Skin epidermis (tissue), 12 donors: ENCODE data around the gene PHF19.

Source experiments
- H3K27ac ChIP-seq, 21 experiments: fragments of 200-600 bp; sonication (generic) in 11 of 21; one replicate each; pipeline ENCODE4 v1.5.0; 2020; ENCODE audit warnings: mild to moderate bottlenecking in 3 of 21, inconsistent platforms in 2 of 21, moderate library complexity in 2 of 21
- H3K4me3 ChIP-seq, 7 experiments: fragments of 200-600 bp; sonication (generic) in 2 of 7; one replicate each; pipeline ENCODE4 v1.5.0; 2020; ENCODE audit warnings: inconsistent platforms in 2 of 7, mild to moderate bottlenecking in 2 of 7, moderate library complexity in 1 of 7

PHF19 gene

GRCh38 chr9:120878188-120879130 is 1.5 kb upstream of the PHF19 start:
- peak overlapping the region in 14 of 21 experiments; percentile 61 to 99 (median 92) for H3K27ac ChIP-seq
- peak overlapping the region in 3 of 7 experiments; percentile 57 to 74 (median 73) for H3K4me3 ChIP-seq

- peak overlapping the region; percentile 52 to 77 (median 74) for H3K4me3 ChIP-seq
These were observed 467 bp upstream of the PHF19 start for GRCh38 chr9:120877276-120878034.

DNA sequence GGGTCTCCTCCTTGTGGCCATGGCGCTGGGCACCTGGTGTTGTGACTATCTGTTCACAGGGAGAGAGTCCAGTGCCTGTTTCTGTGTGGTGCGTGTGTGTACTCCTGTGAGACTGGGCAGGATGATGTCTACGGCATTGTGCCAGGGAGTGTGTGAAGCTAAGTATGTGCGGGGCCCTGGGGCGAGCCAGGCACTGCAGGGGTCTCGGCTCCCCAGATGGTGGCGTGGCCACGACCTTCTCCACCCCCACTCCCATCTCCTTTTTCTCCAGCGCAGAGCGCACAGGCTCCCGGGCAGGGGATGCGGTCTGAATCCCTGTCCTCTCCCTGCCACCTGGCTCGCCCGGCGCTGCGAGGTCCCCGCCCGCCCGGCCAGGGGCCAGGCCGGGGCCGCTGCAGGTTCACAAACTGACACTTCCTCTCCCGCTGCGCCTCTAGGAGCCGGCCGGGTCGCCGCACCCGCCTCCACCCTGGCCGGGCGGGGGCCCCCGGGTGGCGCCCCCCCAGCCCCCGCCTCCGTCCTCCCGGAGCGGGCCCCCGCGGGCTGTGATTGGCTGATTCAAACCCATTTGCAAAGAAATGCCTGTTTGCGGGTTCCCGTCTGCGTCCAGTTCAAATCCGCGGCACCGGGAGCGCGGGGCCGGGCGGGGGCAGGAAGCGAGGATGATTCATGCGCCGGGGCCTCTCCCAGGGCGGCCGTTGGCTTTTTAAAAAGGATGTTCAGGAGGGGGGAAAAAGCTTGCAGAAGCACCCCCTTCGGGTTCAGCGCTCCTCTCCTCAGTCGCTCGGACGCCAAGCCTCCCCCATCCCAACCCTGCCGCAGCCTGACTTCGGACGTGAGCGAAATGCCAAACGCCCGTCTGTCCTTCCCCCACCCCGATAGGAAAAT is 790 bp downstream of the PHF19 start:
- H3K27ac ChIP-seq = peak overlapping the region; percentile 68 to 99 (median 92)
- peak overlapping the region; percentile 52 to 77 (median 74) for H3K4me3 ChIP-seq

More at GRCh38 chr9:120877276-120878034, 467 bp upstream of the PHF19 start:
- peak overlapping the region; percentile 61 to 99 (median 92) for H3K27ac ChIP-seq

- Histone ChIP-seq H3K4me3 (peak overlapping the region in 6 of 7 experiments; percentile 52 to 77 (median 74)), H3K27ac (peak overlapping the region in 20 of 21 experiments; percentile 81 to 99 (median 92))
These were observed 1.4 kb downstream of the PHF19 start for GRCh38 chr9:120875643-120875953.

GRCh38 chr9:120875195-120875565 is 1.8 kb downstream of the PHF19 start:
- peak overlapping the region in 15 of 21 experiments; percentile 27 to 99 (median 92) for H3K27ac ChIP-seq
- peak overlapping the region in 1 of 7 experiments; percentile 57 for H3K4me3 ChIP-seq

- Histone ChIP-seq H3K4me3 (no peak overlapping the region), H3K27ac (peak overlapping the region in 10 of 21 experiments; percentile 27 to 99 (median 94))
These were observed 2.5 kb downstream of the PHF19 start for GRCh38 chr9:120874226-120875194.

GRCh38 chr9:120873512-120873911 is 3.5 kb downstream of the PHF19 start:
- no peak overlapping the region for H3K4me3 ChIP-seq
- H3K27ac ChIP-seq = peak overlapping the region in 4 of 21 experiments; percentile 16 to 61 (median 29)

DNA sequence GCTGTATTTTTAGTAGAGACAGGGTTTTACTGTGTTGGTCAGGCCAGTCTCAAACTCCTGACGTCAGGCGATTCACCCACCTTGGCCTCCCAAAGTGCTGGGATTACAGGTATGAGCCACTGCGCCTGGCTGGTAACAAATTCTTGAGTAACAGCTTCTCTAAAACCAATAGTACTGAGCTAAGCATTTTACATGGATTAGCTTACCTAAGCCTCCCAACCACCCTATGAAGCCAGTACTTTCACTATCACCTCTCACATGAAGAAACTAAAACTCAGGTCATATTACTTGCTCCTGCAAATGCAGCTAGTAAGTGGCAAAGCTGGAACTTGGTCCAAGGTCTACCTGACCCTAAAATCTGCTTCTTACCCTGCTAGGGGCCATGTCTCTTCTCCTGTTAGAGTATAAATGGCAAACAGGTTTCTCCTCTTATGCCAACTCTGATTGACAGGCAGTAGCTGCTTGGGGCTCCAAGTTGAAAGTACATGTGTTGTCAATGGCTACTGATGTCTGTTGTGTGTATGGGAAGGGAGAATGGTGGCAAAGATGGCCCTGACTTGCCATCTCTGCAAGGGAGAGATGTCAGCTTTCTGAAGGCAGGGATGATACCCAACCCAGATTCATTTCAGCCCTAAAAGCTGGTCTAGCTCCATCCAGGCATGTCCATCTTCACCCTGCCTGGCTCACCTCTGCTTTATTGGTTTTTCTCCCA is 4.0 kb downstream of the PHF19 start:
- H3K4me3 ChIP-seq = no peak overlapping the region
- peak overlapping the region in 3 of 21 experiments; percentile 16 to 61 (median 21) for H3K27ac ChIP-seq

DNA sequence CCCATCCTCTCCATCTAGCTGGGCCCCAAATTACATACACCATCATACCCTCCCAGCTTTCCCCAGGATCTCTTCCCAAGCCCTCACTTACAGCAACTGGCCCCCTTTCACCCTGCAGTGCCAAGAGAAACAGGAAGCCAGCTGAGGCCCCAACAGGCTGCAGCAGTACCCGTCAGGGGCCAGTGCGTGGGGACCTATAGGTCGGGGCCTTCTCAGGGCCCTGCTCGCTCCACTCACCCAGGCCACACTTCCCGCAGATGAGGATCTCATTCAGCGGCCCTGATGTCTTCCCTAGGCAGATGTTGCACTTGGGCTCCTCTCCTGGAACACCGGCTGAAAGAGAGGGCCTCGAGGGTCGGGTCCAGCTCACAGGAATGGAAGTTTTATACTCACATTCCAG is 6.8 kb downstream of the PHF19 start:
- peak overlapping the region in 11 of 21 experiments; percentile 35 to 88 (median 82) for H3K27ac ChIP-seq
- H3K4me3 ChIP-seq = no peak overlapping the region

DNA sequence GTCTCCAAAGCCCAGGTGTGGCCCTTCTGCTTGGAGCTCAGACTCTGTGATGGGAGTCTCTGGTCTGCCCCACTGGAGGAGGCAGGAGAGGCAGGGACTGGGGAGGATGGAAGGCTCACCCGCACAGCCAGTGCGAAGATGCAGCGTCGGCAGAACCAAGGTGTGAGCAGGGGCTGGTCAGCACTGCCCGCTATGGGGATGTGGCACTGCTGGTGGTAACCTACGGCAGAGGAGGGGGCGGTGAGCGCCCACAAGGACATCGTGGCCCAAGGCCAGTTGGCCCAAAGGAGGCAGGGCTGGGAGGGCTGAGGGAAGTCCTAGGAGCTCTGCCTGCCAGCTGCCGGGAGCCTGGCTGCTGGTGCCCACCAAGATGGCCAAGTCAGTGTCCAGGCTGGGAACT is 7.3 kb downstream of the PHF19 start:
- peak overlapping the region in 1 of 7 experiments; percentile 37 for H3K4me3 ChIP-seq
- H3K27ac ChIP-seq = peak overlapping the region in 16 of 21 experiments; percentile 74 to 89 (median 82)

- Histone ChIP-seq H3K27ac (peak overlapping the region in 20 of 21 experiments; percentile 74 to 89 (median 83)), H3K4me3 (peak overlapping the region; percentile 37 to 57 (median 50))
These were observed 7.7 kb downstream of the PHF19 start for GRCh38 chr9:120869360-120869687.

DNA sequence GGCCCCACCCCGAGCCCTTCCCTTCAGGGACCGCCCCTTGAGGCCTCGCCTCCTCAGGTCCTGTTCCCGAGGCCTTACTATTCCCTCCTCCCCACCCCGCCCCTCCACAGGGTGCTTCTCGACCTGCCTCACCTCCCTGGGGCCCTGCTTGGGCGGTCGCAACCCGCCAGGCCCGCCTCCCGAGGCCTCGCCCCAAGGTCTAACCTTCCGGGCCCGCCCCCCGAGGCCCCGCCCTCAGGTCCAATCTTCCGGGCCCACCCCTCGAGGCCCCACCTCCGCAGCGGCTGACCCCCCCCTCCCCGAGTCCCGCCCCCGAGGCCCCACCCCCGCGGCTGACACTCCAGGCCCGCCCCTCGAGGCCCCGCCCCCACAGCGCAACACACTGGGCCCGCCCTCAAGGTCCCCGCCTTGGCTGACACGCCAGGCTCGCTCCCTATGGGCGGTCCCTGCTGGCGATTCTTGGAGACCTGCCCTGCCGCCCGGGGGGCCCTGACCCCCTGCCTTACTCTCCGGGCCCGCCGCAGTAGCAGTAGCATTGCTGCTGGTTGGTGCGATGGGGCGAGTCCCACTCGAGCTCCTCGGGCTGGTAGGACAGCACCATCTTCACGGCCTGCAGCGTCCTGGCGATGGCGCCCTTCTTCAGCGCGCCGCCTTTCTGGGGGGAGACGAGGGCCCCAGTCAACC is 8.2 kb downstream of the PHF19 start:
- peak overlapping the region; percentile 37 to 57 (median 50) for H3K4me3 ChIP-seq
- peak overlapping the region in 20 of 21 experiments; percentile 74 to 89 (median 83) for H3K27ac ChIP-seq

DNA sequence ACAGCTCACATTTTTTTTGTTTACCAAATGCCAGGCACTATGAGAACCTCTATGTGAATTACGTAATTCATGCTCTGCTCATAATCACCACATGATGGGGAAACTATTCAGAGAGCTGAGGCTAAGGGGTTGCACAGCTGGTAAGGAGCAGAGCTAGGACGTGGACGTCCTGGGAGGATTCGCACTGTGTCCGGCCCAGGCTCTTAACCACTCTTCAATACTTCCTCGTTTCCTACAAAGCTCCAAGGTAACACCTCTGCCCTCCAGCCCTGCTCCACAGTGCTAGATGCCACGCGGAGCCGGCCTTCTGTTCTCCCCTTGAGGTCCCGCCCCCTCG is 8.7 kb downstream of the PHF19 start:
- Histone ChIP-seq H3K27ac (peak overlapping the region in 20 of 21 experiments; percentile 45 to 89 (median 82)), H3K4me3 (peak overlapping the region; percentile 37 to 57 (median 50))

DNA sequence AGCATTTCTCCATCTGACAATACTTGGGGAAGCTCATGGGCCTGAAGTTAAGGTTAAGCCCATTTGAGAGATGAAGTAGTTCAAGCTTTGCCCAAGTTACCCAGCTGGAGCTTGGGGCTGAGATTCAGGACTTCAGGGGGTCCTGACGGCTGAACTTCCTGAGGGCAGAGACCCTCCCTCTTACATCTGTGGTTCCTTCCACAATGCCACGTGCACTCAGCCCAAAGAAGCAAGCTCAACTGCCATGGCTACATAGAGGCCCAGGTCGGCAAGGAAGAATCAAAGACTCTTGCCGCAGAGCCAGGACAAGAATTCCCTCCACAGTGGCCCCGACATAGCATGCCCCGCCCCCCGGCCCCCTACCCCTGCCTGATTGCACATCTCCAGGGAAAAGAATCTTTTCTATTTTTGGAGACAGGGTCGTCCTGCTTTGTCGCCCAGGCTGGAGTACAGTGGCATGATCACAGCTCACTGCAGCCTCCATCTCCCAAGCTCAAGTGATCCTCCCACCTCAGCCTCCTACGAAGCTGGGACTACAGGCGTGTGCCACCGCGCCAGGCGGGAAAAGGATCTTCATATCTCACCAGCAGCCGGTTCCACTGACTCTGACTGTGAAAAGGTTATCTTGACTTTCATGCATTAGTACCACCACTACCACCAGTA is 9.2 kb downstream of the PHF19 start:
- peak overlapping the region in 4 of 7 experiments; percentile 47 to 57 (median 49) for H3K4me3 ChIP-seq
- peak overlapping the region in 20 of 21 experiments; percentile 45 to 89 (median 82) for H3K27ac ChIP-seq

- H3K4me3 ChIP-seq = no peak overlapping the region
These were observed 10.3 kb downstream of the PHF19 start for GRCh38 chr9:120866651-120867050.

DNA sequence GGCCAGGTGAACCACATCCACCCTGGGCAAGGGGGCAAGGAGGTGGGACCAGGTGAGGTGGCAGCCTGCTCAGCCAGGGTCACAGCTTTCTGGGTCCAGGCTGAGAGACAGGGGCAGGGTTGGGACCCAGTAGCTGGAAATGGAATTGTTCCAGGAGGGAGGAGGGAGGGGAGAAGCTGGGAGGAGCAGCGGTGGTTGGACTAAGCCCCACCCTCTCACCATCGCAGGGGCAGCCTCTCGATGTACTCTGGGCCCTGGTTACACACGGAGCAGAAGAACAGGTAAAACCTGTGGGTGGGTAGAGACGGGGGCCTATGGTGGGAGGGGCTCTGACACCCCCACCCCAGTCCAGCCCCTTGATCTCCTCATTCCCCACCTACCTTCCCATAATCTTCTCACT is 11.2 kb downstream of the PHF19 start:
- Histone ChIP-seq H3K27ac (peak overlapping the region in 4 of 21 experiments; percentile 10 to 30 (median 14)), H3K4me3 (no peak overlapping the region)

More at GRCh38 chr9:120866651-120867050, 10.3 kb downstream of the PHF19 start:
- H3K27ac ChIP-seq = no peak overlapping the region
